Spinal cord (tissue), 10 donors: ENCODE data around the gene USPL1. TPM values are rescaled to one million over a fixed set of nuclear protein-coding genes. Genes with fewer than 3 reads are reported as not detected.
"Not testable (repeated sequence)": the region's sequence is repeated elsewhere in the genome, so short reads cannot be mapped to it uniquely, and the experiment has no call there.

ENCODE experiments used
- DNase-seq, 6 donors: peaks; one replicate each; pipeline versions ENCODE4 v3.0.0 to v3.0.0-alpha.2; 2013 to 2015; ENCODE audit warnings: low spot score in 6 of 6, low read depth in 4 of 6
- H3K27ac ChIP-seq: one replicate; pipeline ENCODE4 v1.5.1; 2013; ENCODE audit warnings: low read depth, low read length, control low read depth
- H3K27me3 ChIP-seq: one replicate; pipeline ENCODE4 v1.6.1; 2013; ENCODE audit warnings: low read length; ENCODE audit not compliant: control insufficient read depth, insufficient read depth
- H3K36me3 ChIP-seq: one replicate; pipeline ENCODE4 v1.6.1; 2013; ENCODE audit warnings: low read length; ENCODE audit not compliant: control insufficient read depth, insufficient read depth
- H3K4me1 ChIP-seq: one replicate; pipeline ENCODE4 v1.6.1; 2013; ENCODE audit warnings: low read length; ENCODE audit not compliant: control insufficient read depth, insufficient read depth
- H3K4me3 ChIP-seq: one replicate; pipeline ENCODE4 v1.5.1; 2013; ENCODE audit warnings: low read depth, low read length, control low read depth
- H3K9me3 ChIP-seq: one replicate; pipeline ENCODE4 v1.6.1; 2013; ENCODE audit warnings: low read length; ENCODE audit not compliant: control insufficient read depth, insufficient read depth
- WGBS: methylation state at CpG from one replicate; pipeline ENCODE4 v1.1.5; 2013; ENCODE audit warnings: missing lambda C conversion rate; ENCODE audit not compliant: insufficient coverage; 5-methylcytosine and 5-hydroxymethylcytosine counted together
- polyA plus RNA-seq, 2 donors: library from polyadenylated mRNA; unstranded; fragments of 120-200 nt; gene quantifications; one replicate each; pipeline ENCODE4 v1.2.1, GENCODE V29; 2013; ENCODE audit not compliant: insufficient read length in 2 of 2
- total RNA-seq, 2 donors: library from RNA; depleted of rRNA in 1 of 2; stranded (reverse); fragments of 120-200 nt in 1 of 2; fragments of >200 nt in 1 of 2; gene quantifications; one replicate each; pipeline versions ENCODE4 v1.2.3 to v1.2.4, GENCODE V29; 2013 to 2014
- donor health status: healthy.

The USPL1 gene
- total and polyA plus RNA-seq, 4 donors, result 19.7 to 31.1 (median 22.5) TPM

GRCh38 chr13:30584051-30584731 lies 33.5 kb upstream of the USPL1 start:
- WGBS, result 75% methylated on average over 1 of the region's 1 CpG
- Histone ChIP-seq H3K27me3 (no peaks in the 10 kb centered on the region), H3K4me1 (no peaks in the 10 kb centered on the region), H3K4me3 (no peak overlapping the region), H3K9me3 (no peaks in the 10 kb centered on the region), H3K36me3 (no peaks in the 10 kb centered on the region), H3K27ac (no peak overlapping the region)
- no peak for DNase-seq

GRCh38 chr13:30585748-30586262 lies 31.9 kb upstream of the USPL1 start:
- H3K36me3 ChIP-seq, result no peaks in the 10 kb centered on the region
- no peak overlapping the region for H3K4me3 ChIP-seq
- no peak for DNase-seq
- 65% methylated on average over 2 of the region's 3 CpGs for WGBS
- H3K27ac ChIP-seq, result no peak overlapping the region
- H3K9me3 ChIP-seq, result no peaks in the 10 kb centered on the region
- H3K4me1 ChIP-seq, result no peaks in the 10 kb centered on the region
- no peaks in the 10 kb centered on the region for H3K27me3 ChIP-seq

- Histone ChIP-seq H3K27ac (no peak overlapping the region), H3K27me3 (no peaks in the 10 kb centered on the region), H3K9me3 (no peaks in the 10 kb centered on the region), H3K4me1 (no peaks in the 10 kb centered on the region), H3K36me3 (no peaks in the 10 kb centered on the region), H3K4me3 (no peak overlapping the region)
- no peak for DNase-seq
- WGBS, result no CpG with 5 or more reads among the region's 1 CpG
Measured at GRCh38 chr13:30587231-30587630, 30.5 kb upstream of the USPL1 start.

GRCh38 chr13:30587739-30588138 lies 30.0 kb upstream of the USPL1 start:
- Histone ChIP-seq H3K4me1 (no peaks in the 10 kb centered on the region), H3K4me3 (no peak overlapping the region), H3K27ac (no peak overlapping the region), H3K9me3 (no peaks in the 10 kb centered on the region), H3K27me3 (no peaks in the 10 kb centered on the region), H3K36me3 (no peaks in the 10 kb centered on the region)
- no peak for DNase-seq

GRCh38 chr13:30593001-30593400 lies 24.7 kb upstream of the USPL1 start:
- H3K4me3 ChIP-seq, result no peak overlapping the region
- H3K4me1 ChIP-seq, result no peaks in the 10 kb centered on the region
- no peak overlapping the region for H3K27ac ChIP-seq
- DNase-seq, result no peak
- H3K36me3 ChIP-seq, result no peaks in the 10 kb centered on the region
- H3K27me3 ChIP-seq, result no peaks in the 10 kb centered on the region
- WGBS, result 100% methylated on average over 1 of the region's 2 CpGs
- H3K9me3 ChIP-seq, result no peaks in the 10 kb centered on the region

- Histone ChIP-seq H3K27me3 (no peaks in the 10 kb centered on the region), H3K27ac (no peak overlapping the region), H3K9me3 (no peaks in the 10 kb centered on the region), H3K4me3 (no peak overlapping the region), H3K4me1 (no peaks in the 10 kb centered on the region), H3K36me3 (no peaks in the 10 kb centered on the region)
- no CpG with 5 or more reads among the region's 3 CpGs for WGBS
- no peak for DNase-seq
Measured at GRCh38 chr13:30600496-30600895, 17.2 kb upstream of the USPL1 start.

- no peaks in the 10 kb centered on the region for H3K36me3 ChIP-seq
- no peaks in the 10 kb centered on the region for H3K4me1 ChIP-seq
- no peaks in the 10 kb centered on the region for H3K9me3 ChIP-seq
- no peak overlapping the region for H3K4me3 ChIP-seq
- DNase-seq, result no peak
- no peaks in the 10 kb centered on the region for H3K27me3 ChIP-seq
- no peak overlapping the region for H3K27ac ChIP-seq
- WGBS, result 82% methylated on average over 8 of the region's 8 CpGs
Measured at GRCh38 chr13:30601836-30602235, 15.9 kb upstream of the USPL1 start.

GRCh38 chr13:30605052-30605451 lies 12.7 kb upstream of the USPL1 start:
- Histone ChIP-seq H3K9me3 (no peaks in the 10 kb centered on the region), H3K36me3 (no peaks in the 10 kb centered on the region), H3K27ac (no peak overlapping the region), H3K4me1 (peaks cover 5% of the 10 kb centered on the region), H3K27me3 (no peaks in the 10 kb centered on the region), H3K4me3 (no peak overlapping the region)
- no peak for DNase-seq
- WGBS, result over 99% methylated on average over 7 of the region's 7 CpGs

GRCh38 chr13:30607186-30607585 lies 10.5 kb upstream of the USPL1 start:
- not testable (repeated sequence) for H3K4me3 ChIP-seq, H3K36me3 ChIP-seq, DNase-seq, H3K4me1 ChIP-seq, H3K27me3 ChIP-seq, H3K9me3 ChIP-seq, H3K27ac ChIP-seq
- WGBS, result 90% methylated on average over 6 of the region's 6 CpGs

- Histone ChIP-seq H3K9me3 (no peaks in the 10 kb centered on the region), H3K27me3 (no peaks in the 10 kb centered on the region), H3K4me1 (peaks cover 5% of the 10 kb centered on the region), H3K4me3 (no peak overlapping the region), H3K36me3 (no peaks in the 10 kb centered on the region), H3K27ac (no peak overlapping the region)
- 100% methylated on average over 1 of the region's 4 CpGs for WGBS
- no peak for DNase-seq
Measured at GRCh38 chr13:30607908-30608307, 9.8 kb upstream of the USPL1 start.
